ENCODE measurements around the gene F8. TPM values are rescaled to one million over a fixed set of nuclear protein-coding genes. Genes with fewer than 3 reads are reported as not detected.

Gene F8
- total RNA-seq, 6 donors from 2014 or later = 4.3 to 47.1 (median 21.7) TPM

GRCh38 chrX:155070038-155070437 is 47.5 kb upstream of the F8 start:
- Histone ChIP-seq H3K27me3 (no peaks in the 10 kb centered on the region), H3K4me3 (peak overlapping the region in 3 of 4 donors; percentile 60 to 67 (median 60)), H3K36me3 (no peaks in the 10 kb centered on the region), H3K27ac (peak overlapping the region in 1 of 4 donors; percentile 91), H3K9me3 (no peaks in the 10 kb centered on the region), H3K4me1 (peaks cover 0 to 9% (median 5%) of the 10 kb centered on the region in 4 donors)
- no peak for TF ChIP-seq POLR2AphosphoS5 (IDR thresholded peaks at IDR 0.05)
- TF ChIP-seq POLR2A (IDR thresholded peaks at IDR 0.05) = no peak
- no peak for TF ChIP-seq CTCF (IDR thresholded peaks at IDR 0.05)
- TF ChIP-seq EP300 (IDR thresholded peaks at IDR 0.05) = no peak
- ATAC-seq (ENCODE audit: low FRiP score in 2 of 2) (no peak), DNase-seq (no peak)
- WGBS, 2 donors = 6 to 40% methylated on average over 12 of the region's 12 CpGs

- no peak overlapping the region for H3K27ac ChIP-seq
- WGBS, 2 donors = 74 to 100% methylated on average over 1 of the region's 1 CpG
- TF ChIP-seq EP300 (IDR thresholded peaks at IDR 0.05) = no peak
- H3K9me3 ChIP-seq = no peaks in the 10 kb centered on the region
- ATAC-seq (ENCODE audit: low FRiP score in 2 of 2) (no peak), DNase-seq (no peak)
- no peaks in the 10 kb centered on the region for H3K36me3 ChIP-seq
- H3K27me3 ChIP-seq = no peaks in the 10 kb centered on the region
- H3K4me3 ChIP-seq = peak overlapping the region in 1 of 4 donors; percentile 60
- H3K4me1 ChIP-seq = peaks cover 0 to 9% (median 5%) of the 10 kb centered on the region in 4 donors
These were observed 46.9 kb upstream of the F8 start for GRCh38 chrX:155069414-155069813.

GRCh38 chrX:155068165-155068564 is 45.6 kb upstream of the F8 start:
- no peak for TF ChIP-seq POLR2AphosphoS5 (IDR thresholded peaks at IDR 0.05)
- no peak for TF ChIP-seq POLR2A (IDR thresholded peaks at IDR 0.05)
- TF ChIP-seq EP300 (IDR thresholded peaks at IDR 0.05) = no peak
- TF ChIP-seq CTCF (IDR thresholded peaks at IDR 0.05) = no peak
- Histone ChIP-seq H3K27me3 (no peaks in the 10 kb centered on the region), H3K36me3 (no peaks in the 10 kb centered on the region), H3K4me3 (no peak overlapping the region), H3K27ac (no peak overlapping the region), H3K4me1 (peaks cover 0 to 9% (median 5%) of the 10 kb centered on the region in 4 donors), H3K9me3 (no peaks in the 10 kb centered on the region)
- ATAC-seq (ENCODE audit: low FRiP score in 2 of 2) = no peak
- 65% methylated on average over 1 of the region's 1 CpG; no CpG with 5 or more reads in 1 of the 2 donors for WGBS, 2 donors
- DNase-seq = no peak

GRCh38 chrX:155065035-155065734 is 42.7 kb upstream of the F8 start:
- Histone ChIP-seq H3K36me3 (no peaks in the 10 kb centered on the region), H3K4me1 (peaks cover 0 to 7% (median 2%) of the 10 kb centered on the region in 4 donors), H3K9me3 (no peaks in the 10 kb centered on the region), H3K27me3 (no peaks in the 10 kb centered on the region), H3K27ac (no peak overlapping the region), H3K4me3 (no peak overlapping the region)
- no peak for DNase-seq
- TF ChIP-seq POLR2A (IDR thresholded peaks at IDR 0.05) = no peak
- no peak for TF ChIP-seq EP300 (IDR thresholded peaks at IDR 0.05)
- no peak for TF ChIP-seq POLR2AphosphoS5 (IDR thresholded peaks at IDR 0.05)
- no peak for TF ChIP-seq CTCF (IDR thresholded peaks at IDR 0.05)
- ATAC-seq (ENCODE audit: low FRiP score in 2 of 2) = no peak
- WGBS, 2 donors = 89 to 96% methylated on average over 8 of the region's 8 CpGs

- 81 to 90% methylated on average over 4 of the region's 4 CpGs for WGBS, 2 donors
- no peak for ATAC-seq (ENCODE audit: low FRiP score in 2 of 2)
- peaks cover 0 to 5% (median 2%) of the 10 kb centered on the region in 4 donors for H3K4me1 ChIP-seq
- no peak for DNase-seq
- H3K9me3 ChIP-seq = no peaks in the 10 kb centered on the region
- no peak overlapping the region for H3K4me3 ChIP-seq
- no peaks in the 10 kb centered on the region for H3K36me3 ChIP-seq
- no peaks in the 10 kb centered on the region for H3K27me3 ChIP-seq
- H3K27ac ChIP-seq = no peak overlapping the region
- TF ChIP-seq EP300 (IDR thresholded peaks at IDR 0.05) = no peak
- no peak for TF ChIP-seq POLR2A (IDR thresholded peaks at IDR 0.05)
- no peak for TF ChIP-seq CTCF (IDR thresholded peaks at IDR 0.05)
- TF ChIP-seq POLR2AphosphoS5 (IDR thresholded peaks at IDR 0.05) = no peak
These were observed 39.2 kb upstream of the F8 start for GRCh38 chrX:155061760-155062159.
